Measurements from ENCODE around the gene CFAP410.

GRCh38 chr21:44293551-44294231 is 45.5 kb downstream of the CFAP410 start:
- no peak for TF ChIP-seq CTCF (IDR thresholded peaks at IDR 0.05; ENCODE audit: extremely low read depth in 1 of 2, insufficient read depth in 1 of 2, low read depth in 1 of 2, low read length in 2 of 2)
- no peak for TF ChIP-seq POLR2A (IDR thresholded peaks at IDR 0.05; ENCODE audit: low read depth, low read length)
- TF ChIP-seq POLR2AphosphoS5 (IDR thresholded peaks at IDR 0.05; ENCODE audit: insufficient read depth, low read depth, low read length) = no peak

Data from endothelial cell of umbilical vein (primary cell).